Bone marrow (tissue), 2 donors: ENCODE results near the gene MAGI2.
"Not testable (repeated sequence)": the region's sequence is repeated elsewhere in the genome, so short reads cannot be mapped to it uniquely, and the experiment has no call there.

ENCODE experiments used
- DNase-seq, 2 donors: peaks; one replicate each; lab custom pipeline; 2025; lab: John Stamatoyannopoulos, UW

MAGI2 gene

DNA sequence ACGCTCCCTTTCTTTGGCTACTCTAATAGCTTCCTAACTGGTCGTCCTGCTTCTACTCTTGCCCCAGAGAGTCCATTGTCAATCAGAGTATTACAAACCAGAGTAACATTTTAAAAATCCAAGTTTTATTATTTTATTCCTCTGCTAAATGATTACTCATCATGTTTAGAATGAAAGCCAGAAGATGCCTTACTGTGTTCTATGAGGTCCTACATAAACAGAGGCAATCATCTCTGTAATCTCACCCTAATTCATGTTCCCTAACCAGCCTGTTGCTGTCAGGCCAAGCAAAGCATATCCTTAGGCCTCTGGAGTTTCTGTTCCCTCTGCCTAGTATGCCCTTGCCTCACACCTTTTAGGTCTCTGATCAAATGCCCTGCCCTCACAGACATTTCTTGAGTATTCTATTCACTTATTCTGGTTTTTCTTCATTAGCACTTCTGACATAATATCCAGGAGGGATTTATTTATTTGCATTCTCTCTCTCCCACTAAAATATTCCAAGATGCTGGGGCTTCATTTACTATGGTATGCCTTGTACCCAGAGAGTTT, 1157.3 kb downstream of the MAGI2 start:
- DNase-seq: no peak

GRCh38 chr7:78289471-78289870, 1164.0 kb downstream of the MAGI2 start:
- DNase-seq: not testable (repeated sequence)

DNA sequence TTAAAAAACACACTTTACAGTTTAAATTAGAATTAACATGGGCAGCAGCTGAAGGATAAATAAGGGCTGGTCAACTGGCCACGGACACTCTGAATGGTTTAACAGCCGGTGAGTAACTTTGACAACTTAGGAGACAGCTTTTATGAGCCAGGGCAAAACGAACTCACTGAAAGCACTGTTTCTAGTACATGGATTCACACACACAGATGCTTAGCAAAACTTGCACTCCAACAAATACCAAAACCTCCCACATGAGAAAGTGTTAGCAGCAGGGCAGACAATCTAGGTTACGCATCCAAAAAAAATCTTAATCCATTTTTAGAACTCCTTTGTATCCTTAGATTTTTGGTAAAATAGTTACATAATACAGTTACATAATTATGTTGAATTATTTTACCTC, 1168.5 kb downstream of the MAGI2 start:
- no peak for DNase-seq

GRCh38 chr7:78280276-78280675, 1173.2 kb downstream of the MAGI2 start:
- DNase-seq: no peak

GRCh38 chr7:78279457-78279856, 1174.0 kb downstream of the MAGI2 start:
- no peak for DNase-seq

GRCh38 chr7:78279032-78279431, 1174.4 kb downstream of the MAGI2 start:
- no peak for DNase-seq

DNA sequence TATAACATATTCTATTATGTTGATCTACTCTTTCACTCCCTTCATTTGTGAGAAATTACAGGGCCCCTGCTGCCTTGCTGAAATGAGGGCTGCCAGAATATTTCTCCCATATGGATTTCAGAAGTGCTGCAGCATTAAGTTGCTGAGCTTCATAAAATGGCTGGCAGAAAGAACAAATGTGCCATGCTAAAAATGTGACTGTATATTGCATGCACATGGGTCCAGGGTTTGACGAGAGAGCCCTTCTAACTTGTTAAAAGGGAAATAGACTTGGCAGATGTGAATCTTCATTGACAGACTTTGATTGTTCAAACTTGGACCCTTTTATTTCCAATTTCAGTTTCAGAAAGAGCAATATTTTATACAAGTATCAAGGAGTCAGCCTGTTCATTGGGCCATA, 1186.3 kb downstream of the MAGI2 start:
- DNase-seq: no peak

DNA sequence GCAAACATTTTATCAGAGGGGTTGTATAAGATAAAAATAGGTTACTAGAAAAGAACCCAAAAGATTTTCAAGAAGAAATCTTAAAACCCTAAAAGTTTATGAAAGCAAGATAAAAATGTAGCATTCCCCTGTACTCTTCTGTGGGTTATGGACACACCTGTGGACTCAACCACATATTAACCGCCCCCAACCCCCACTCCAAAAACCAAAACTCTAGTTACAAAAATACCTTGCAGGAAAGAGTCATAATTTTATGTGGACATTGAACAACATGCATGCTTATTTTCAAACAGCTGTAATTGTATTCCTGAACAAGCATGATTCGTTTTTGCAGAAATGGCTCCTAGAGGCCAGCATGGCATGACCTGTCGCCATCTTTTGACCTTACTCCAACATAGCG, 1188.0 kb downstream of the MAGI2 start:
- no peak for DNase-seq

GRCh38 chr7:78265071-78265470, 1188.4 kb downstream of the MAGI2 start:
- no peak for DNase-seq

- no peak for DNase-seq
Observed at GRCh38 chr7:78264105-78264504, 1189.4 kb downstream of the MAGI2 start.

DNA sequence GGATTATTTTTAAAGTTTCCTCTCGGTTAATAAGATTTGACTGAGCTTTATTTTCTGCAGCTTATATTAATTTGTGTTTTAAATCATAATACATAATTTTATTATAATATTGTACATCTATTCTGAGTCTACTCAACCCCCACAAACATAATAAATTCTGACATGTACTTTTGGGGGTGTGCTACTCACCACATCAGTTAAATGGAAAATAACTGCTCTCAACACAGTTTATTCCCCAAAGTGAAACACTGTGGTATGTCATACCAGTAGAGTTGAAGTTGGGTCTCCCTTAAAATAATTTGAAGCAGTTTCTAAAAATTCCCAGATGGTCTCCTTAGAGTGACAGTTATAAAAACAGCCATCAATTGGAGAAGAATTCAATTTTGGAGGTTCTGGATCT, 1191.7 kb downstream of the MAGI2 start:
- DNase-seq: no peak

GRCh38 chr7:78261302-78261701, 1192.2 kb downstream of the MAGI2 start:
- DNase-seq: no peak

- no peak for DNase-seq
Observed at GRCh38 chr7:78260826-78261225, 1192.6 kb downstream of the MAGI2 start.

DNA sequence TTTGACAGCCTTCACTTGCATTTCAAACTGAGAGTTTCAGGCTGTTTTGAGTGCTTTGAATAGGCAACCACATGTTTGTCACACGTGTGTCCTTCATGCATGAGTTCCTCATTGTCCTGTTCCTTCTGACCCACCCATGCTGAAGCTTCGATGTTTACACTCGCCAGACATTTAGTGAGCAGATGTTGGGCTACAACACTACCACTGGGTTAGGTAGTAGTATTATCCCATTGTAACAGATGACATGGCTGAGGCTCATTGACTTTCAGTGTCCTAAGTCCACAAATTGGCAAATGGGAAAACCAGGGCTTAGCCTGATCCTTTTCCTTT, 1198.8 kb downstream of the MAGI2 start:
- no peak for DNase-seq

GRCh38 chr7:78253850-78254725, 1199.4 kb downstream of the MAGI2 start:
- DNase-seq: no peak

GRCh38 chr7:78248867-78249266, 1204.6 kb downstream of the MAGI2 start:
- no peak for DNase-seq

DNA sequence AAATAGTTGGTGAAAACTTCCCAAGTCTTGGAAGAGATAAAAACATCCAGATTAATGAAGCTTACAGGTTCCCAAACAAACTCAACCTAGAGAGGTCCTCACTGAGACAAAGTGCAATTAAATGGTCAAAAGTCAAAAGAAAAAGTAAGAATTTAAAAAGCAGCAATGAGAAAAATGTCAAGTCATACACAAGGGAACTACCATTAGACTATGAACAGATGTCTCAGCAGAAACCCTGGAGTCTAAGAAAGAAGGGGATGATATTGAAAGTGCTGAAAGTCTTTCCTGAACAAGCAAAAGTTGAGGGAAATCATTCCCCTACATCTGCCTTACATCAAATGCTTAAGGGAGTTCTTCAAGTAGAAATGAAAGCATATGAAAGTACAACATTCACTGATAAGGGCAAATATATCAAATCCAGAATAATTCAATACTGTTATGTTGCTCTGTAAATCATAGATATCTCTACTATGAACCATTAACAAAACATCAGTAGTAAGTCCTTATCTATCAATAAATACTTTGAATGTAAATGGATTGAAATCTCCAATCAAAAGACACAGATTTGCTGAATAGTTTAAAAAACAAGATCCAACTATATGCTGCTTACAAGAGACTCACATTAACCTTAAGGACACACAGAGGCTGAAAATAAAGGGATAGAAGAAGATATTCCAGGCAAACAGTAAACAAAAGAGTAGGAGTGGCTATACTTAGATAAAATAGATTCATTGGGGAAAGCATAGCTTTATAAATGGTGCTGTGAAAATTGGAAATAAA, 1205.4 kb downstream of the MAGI2 start:
- DNase-seq: no peak

DNA sequence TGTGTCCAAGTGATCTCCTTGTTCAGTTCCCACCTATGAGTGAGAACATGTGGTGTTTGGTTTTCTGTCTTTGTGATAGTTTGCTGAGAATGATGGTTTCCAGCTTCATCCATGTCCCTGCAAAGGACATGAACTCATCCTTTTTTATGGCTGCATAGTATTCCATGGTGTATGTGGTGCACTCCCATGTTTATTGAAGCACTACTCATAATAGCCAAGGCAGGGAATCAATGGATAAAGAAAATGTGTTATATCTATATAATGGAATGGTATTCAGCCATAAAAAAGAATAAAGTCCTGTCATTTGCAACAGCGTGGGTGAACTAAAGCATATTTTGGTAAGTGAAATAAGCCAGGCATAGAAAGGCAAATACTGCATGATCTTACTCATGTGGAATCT, 1213.3 kb downstream of the MAGI2 start:
- DNase-seq: not testable (repeated sequence)

DNA sequence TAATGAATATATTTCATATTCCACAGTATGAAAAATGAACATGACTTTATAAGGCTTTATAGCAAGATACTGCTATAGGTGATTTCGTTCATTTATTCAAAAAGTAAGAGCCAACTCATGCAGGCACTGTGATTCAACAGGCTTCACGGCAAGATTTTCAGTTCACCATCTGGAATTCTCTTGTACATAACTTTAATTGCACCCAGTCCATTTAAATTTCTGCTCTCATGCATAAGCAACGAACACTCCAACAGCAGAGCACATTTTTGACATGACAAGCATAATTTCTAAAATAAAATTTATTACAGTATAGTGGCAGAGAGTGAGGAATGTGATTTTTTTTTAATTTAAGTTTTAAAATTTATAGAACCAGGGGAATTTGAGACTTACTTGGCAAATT, 1218.8 kb downstream of the MAGI2 start:
- no peak for DNase-seq

- DNase-seq: no peak
Observed at GRCh38 chr7:78232806-78233205, 1220.7 kb downstream of the MAGI2 start.

DNA sequence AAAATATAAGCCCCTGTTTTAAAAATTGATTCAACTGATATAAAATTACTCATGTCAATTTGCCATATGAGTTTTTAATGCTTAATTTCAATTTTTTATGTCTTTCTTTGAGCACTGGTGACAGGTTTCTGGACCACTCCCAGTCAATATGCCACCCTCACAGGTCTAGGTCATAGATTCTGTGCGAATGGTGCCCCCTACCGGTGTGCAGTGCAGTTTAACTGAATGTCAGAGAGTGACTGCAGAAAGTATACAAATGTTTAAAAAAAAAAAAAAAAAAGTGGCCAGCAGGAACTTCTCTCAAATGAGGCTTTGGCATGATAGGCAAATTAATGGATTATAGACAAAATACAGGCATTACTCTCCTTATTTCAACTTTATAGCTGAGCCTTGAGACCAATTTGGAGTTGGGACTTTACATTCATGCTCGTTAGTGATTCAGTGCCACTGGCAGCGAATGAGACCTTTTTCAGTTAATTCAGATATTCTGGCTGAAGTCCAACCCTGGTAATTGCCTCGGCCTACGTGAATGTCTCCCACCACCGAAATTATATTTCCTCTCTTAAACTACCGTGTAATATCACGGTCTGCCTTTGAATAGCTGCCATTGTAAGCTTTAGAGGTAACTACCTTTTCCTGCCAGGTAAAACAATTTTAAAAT, 1227.3 kb downstream of the MAGI2 start:
- no peak for DNase-seq

DNA sequence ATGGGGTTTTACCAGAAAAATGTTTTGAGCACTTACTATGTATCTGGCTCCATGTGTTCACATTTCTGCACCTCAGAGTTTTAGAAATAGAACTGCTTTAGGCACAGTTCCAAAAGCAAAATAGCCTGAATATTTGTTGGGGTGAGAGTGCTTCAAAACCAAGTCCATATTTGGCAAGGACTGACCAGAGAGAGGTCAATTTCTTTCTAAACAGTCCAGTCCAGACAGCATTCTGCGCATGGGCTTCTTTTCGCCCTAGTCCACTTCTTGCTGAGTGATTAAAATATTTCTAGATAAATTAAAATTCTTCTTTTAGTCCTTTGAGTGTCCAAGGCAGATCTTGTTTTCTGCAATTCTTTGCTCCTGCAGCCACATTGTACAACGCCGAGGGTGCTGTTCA, 1227.9 kb downstream of the MAGI2 start:
- DNase-seq: no peak

DNA sequence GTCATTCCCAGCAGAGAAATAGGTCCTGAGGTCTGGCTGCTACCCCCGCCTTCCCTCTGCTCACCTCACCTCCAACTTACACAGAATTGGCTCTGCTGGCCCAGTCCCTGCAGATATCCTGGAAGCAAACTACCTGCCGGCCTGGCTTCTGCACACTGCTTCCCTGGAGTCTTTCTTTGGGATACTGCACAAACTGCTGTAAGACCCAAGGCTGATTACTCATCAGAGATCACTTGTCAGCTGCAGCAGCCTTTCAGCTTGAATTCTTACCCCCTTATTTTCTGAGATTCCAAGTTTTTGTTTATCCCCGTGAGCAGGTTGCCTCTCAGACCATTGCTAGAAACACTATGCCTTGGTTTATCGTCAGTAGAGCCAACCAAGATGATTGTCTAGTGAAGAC, 1228.5 kb downstream of the MAGI2 start:
- no peak for DNase-seq
